GM19351 (cell line): ENCODE results near the gene NRAP.
A peak's percentile ranks its signal among the peaks of the same experiment; 100 is the strongest.

Source experiments
- ATAC-seq: cut with Tn5 transposase; IDR thresholded peaks from one replicate; pipeline ENCODE4 v1.9.1; 2021; ENCODE audit warnings: mild to moderate bottlenecking, moderate library complexity; ENCODE audit not compliant: unreplicated experiment

Gene NRAP

GRCh38 chr10:113610631-113611601 is 52.9 kb downstream of the NRAP start:
- no peak for ATAC-seq

DNA sequence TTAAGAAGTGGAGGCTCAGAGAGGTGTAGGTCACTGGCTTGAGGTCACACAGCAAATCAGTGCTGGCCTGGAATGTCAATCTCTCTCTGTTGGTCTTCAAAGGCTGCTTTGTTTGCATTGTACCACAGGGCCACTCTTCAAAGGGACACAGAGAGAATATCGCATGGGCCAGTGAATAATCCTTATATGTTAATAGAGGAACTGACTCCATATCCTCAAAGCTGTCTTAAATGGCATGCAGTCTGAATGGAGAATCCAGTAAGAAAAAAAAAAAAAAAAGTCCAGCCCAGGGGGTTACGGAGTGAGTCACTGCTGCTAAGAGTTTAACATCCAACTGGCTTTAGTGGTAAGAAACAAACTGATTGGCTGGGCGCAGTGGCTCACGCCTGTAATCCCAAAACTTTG is 54.1 kb downstream of the NRAP start:
- ATAC-seq = no peak

DNA sequence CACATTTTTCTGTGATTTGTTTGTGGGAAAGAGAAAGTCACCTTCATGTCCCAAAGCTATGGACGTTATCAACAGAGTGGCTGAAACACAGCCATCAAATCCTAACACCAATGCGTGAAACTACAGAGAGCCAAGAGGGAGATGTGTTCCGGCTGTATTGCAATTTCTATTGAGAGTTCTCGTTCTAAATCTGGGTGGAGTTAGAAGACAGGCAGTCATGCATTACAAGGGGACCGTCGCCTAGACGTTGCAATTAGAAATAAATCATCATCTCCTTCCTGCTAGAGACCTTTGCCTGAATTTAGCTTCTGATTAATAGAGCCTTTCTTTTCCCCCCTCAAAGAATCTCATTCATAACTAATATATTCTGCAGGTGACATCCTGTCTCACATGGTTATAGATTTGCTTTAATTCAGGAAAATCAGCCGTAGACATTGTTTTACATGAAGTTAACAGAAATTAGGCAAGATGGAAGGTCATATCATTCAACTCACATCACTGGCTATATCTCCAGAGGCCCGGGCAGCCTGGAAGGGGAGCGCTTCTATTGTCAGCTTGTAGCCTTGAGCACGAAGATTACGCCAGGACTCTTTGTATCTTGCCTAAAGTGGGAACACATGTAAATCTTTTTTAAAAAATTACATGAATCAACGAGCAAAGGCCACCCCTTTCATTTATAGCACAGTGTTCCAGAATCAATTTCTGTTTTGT is 58.4 kb downstream of the NRAP start:
- ATAC-seq = no peak

DNA sequence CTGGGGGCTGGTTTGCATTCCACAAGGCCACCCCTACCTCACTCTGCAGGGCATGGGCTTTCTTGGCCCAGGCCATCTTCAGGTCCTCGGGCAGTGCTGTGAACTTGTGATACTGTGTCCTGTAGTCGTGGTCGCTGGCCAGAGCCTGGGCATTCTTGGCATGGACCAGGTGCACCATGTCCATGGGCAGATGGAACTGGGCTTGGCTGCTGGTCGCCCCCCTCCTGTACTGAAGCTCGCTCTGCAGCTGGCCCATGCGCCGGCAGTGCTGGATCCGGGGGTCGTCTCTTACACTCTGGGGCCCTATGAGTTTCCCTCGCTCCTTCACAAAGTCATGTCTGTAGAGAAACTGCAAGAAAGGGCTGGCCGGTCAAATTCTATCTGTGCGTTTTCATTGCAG is 59.3 kb downstream of the NRAP start:
- no peak for ATAC-seq

GRCh38 chr10:113603057-113603777 is 60.6 kb downstream of the NRAP start:
- no peak for ATAC-seq

GRCh38 chr10:113600569-113600968 is 63.3 kb downstream of the NRAP start:
- no peak for ATAC-seq

- no peak for ATAC-seq
Measured at GRCh38 chr10:113594652-113595051, 69.2 kb downstream of the NRAP start.

GRCh38 chr10:113592380-113592779 is 71.5 kb downstream of the NRAP start:
- ATAC-seq = peak; percentile 61

DNA sequence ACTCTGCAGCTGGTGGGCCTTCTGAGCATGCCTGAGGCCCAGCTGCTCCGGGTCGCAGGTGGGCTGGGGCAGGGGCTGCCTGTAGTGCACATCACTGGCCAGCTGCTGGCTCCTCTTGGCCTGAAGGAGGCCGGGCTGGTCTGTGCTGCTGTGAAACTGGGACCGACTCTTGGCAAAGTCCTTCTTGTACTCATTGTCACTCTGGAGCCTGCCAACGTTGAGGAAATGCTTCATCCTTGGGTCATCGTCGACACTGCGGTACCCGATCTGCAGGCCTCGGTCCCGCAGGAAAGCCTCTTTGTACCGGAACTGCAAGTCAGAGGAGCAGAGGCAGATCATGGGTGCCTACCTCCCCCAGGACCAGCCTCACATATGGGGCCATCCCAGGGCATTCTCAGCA is 73.3 kb downstream of the NRAP start:
- no peak for ATAC-seq

DNA sequence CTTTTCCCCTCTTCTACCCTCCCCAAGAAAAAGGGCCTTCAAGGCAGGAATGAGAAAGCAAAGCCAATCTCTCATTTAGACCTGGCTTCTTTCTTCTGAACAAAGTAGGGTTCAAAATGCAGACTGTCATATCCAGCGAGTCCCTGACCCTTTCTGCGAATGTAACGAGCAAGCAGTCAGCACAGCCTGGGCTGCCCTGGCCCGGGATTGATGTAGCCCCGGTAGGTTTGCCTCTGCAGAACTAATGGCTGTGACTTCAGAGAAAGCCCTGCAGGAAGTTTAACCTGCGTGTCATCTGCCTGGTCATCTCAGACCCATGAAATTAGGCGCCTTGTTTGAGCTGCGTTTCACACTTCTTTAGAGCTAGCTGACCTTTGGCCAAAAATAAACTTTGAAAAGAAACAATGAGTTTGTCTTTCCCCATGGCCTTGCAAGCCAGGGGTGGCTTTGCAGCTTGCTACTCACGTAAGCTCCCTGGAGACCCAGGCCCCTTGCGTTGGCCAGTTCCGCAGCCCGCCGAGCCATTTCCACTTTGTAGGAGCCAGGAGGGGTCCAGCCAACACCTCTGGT is 74.6 kb downstream of the NRAP start:
- no peak for ATAC-seq

DNA sequence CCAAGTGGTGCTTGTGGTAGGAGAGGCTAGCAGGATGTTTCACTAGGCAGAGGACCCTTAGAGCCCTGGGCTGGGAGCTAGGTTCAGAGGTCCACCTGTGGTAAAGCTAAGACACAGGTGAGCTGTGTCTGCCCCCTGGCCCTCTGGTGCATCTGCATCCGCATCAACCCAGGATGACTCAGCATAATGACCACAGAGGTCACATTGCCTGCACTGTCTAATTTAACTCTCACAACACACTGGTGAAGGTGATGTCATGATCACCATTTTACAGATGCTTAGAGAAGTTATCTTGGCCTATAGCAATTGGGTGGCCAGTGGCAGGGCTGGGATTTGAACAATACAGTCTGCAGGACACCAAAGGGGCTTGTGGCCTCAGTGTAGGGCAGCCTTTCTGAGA is 77.9 kb downstream of the NRAP start:
- ATAC-seq = peak; percentile 92

DNA sequence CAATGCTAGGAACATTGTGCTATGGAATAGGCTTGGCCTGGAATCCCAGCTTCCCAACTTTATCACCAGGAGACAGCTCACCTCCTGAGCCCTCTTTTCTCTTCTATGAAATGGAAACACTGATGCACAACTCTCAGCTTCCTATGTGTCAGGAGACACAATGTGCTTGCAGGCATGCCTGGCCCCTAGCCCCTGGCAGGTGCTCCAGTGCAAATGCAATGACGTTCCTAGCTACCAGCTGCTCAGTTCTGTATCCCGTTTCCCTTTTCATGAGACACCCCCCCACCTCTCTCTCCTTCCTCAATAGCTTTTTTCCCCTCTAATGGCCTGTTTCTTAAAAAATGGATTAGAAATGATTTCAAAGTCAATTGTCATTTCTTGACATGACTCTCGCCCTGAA is 80.3 kb downstream of the NRAP start:
- no peak for ATAC-seq

GRCh38 chr10:113581092-113581491 is 82.7 kb downstream of the NRAP start:
- no peak for ATAC-seq

DNA sequence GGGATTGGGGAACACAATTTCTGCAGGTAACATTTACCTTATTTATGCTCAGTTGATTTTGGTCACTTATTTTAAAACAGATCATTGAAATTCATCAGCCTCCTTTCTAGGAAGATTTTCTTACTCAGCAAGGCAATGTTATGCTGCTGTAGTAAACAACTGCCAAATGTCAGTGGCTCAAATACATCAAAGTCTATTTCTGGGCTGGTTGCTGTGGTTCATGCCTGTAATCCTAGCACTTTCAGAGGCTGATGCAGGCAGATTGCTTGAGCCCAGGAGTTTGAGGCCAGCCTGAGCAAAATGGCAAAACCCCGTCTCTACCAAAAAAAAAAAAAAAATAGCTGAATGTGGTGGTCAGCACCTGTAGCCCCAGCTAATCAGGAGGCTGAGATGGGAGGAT is 85.1 kb downstream of the NRAP start:
- no peak for ATAC-seq

GRCh38 chr10:113576852-113577251 is 87.0 kb downstream of the NRAP start:
- no peak for ATAC-seq

GRCh38 chr10:113573368-113573767 is 90.5 kb downstream of the NRAP start:
- no peak for ATAC-seq

DNA sequence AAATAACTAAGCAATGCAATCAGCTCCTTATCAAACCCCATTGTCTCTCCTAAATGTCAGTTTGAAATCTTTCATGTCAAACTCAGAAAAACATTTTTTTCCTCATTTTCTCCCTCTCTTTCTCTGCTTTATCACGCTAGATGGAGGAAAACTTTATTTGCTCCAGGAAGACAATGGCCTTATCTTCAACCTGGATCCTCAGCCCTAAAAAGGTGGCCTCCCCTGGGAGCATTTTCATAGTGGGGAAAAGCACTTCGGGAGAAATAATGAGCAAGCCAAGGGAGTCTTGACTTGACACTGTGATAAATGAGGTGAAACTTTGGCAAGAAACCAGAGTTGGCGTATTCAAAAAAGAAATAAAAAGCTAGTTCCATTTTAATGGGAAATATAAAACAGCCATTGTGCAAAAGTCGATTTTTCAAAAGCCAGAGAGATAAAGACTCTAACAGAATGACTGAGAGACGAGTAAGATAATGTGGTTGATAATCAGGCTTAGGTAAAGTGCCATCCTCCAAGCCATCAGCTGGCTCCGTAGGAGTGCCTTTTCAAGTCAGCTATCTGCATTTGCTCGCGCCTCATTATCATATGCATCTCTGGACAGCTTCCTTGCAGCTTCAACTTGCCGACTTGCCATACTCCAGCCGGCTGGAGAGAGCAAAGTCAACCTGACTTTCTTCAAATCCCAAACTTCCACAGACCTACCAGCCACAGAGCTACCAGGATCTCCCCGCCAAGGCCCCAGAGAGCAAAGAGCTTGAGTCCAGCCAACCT is 91.1 kb downstream of the NRAP start:
- ATAC-seq = no peak

GRCh38 chr10:113569576-113569975 is 94.3 kb downstream of the NRAP start:
- ATAC-seq = no peak

DNA sequence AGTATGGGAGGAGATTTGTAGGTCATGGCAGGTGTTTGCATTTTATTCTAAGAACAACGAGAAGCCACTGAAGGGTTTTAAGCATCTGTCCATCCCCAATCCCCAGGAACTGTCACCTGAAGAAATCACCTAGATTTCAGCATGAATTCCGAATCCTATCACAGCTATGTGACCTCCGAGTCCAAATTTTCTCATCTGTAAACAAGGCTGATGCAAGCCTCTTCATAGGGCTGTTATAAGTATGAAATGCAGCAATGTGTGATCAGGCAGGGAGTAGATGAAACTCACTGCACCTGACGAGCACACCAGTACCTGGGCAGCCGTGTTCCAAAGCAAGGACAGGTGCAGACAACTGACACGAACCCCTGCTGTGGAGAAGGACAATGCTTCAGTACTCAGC is 97.0 kb downstream of the NRAP start:
- ATAC-seq = no peak

GRCh38 chr10:113565364-113565763 is 98.5 kb downstream of the NRAP start:
- ATAC-seq = no peak
